HFF-Myc (cell line): ENCODE results near the gene PLCD1.

Source experiments
- DNase-seq: peaks from one replicate; pipeline ENCODE4 v3.0.0-alpha.2; 2011; ENCODE audit warnings: low read depth; ENCODE audit errors: extremely low read depth
- H3K4me3 ChIP-seq: replicated peaks from 2 replicates; pipeline ENCODE4 v1.5.1; 2011; ENCODE audit warnings: low read depth, mild to moderate bottlenecking, control low read depth, low read length
- TF ChIP-seq, protein P1 (sequence below): IDR thresholded peaks from 2 replicates; pipeline ENCODE4 v1.5.1; 2012; ENCODE audit warnings: mild to moderate bottlenecking, low read depth, low read length, control low read depth; ENCODE audit errors: missing control alignments

The PLCD1 gene

DNA sequence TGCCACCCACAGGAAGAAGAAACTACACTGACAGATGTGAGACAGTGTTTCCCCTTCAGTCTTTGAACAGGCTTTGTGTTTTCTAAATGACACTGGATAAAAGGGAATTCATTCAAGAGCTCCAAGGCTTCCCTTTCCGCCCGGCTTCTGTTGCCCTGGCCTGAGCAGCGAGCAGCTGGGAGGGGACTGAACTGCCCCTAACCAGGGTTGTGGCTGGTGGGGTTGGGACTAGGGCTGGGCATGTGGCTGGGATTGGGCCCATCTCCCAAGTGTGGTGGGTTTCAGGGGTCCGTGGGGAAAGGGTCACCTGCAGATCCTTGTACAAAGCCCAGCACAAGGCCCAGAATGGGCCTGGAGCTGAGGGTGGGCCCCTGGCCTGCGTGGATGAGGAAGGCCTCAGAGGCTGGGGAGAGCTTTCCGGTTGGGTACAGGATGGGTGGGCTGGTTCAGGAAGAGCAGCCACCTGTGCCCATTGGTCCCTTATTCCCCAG lies 28.4 kb downstream of the PLCD1 start:
- no peak overlapping the region for H3K4me3 ChIP-seq
- DNase-seq = no peak
- TF ChIP-seq, protein P1, sequence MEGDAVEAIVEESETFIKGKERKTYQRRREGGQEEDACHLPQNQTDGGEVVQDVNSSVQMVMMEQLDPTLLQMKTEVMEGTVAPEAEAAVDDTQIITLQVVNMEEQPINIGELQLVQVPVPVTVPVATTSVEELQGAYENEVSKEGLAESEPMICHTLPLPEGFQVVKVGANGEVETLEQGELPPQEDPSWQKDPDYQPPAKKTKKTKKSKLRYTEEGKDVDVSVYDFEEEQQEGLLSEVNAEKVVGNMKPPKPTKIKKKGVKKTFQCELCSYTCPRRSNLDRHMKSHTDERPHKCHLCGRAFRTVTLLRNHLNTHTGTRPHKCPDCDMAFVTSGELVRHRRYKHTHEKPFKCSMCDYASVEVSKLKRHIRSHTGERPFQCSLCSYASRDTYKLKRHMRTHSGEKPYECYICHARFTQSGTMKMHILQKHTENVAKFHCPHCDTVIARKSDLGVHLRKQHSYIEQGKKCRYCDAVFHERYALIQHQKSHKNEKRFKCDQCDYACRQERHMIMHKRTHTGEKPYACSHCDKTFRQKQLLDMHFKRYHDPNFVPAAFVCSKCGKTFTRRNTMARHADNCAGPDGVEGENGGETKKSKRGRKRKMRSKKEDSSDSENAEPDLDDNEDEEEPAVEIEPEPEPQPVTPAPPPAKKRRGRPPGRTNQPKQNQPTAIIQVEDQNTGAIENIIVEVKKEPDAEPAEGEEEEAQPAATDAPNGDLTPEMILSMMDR = no peak

DNA sequence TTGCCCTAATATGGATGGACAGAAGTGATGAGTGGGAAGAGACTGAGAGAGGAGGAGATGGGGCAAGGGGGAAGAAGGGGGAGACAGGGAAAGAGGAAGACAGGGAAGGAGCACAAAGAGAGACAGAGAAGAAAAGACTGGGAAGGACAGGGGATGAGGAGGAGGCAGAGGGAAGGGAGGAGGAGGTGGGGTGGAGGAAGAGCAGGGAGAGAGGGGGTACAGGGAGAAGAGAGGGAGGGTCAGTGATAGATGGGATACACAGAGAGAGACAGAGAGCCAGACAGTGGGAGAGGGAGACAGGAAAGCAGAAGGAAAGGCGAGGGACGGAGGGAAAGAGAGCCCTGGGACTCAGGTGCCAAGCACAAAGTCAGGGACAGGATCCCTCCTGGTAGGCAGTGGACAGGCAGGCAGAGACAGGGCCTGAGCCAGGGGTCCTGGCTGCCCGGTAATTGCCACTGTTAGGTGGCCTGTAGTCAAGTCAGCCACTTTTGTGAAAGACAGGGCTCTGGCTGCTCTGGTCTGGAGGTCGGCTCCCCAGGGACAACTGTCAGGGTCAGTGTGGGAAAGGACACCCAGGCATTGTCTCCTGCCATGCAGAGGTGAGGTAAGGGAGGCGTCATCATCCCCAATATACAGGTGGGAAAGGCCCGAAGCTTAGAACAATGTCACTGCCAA lies 29.1 kb downstream of the PLCD1 start:
- H3K4me3 ChIP-seq = no peak overlapping the region
- DNase-seq = no peak
- TF ChIP-seq, protein P1 = no peak

DNA sequence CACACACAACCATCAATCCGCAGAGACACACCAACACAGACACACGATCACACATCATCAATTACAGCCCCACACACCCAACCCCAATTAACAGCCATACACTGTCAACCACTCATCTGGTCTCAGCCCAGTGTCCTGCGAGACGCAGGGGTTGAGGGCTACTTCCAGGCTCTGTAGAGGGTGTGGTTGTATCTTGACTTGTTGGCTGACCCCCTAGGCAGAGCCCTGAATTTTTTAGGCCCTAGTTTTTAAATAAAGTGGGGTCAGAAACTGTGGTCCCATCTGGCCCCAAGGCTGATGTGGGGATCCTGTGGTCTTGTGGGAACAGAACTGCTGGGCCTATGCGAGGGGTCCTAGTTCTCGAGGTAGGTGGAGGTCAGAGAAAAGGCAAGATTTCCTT lies 29.6 kb downstream of the PLCD1 start:
- H3K4me3 ChIP-seq = no peak overlapping the region
- TF ChIP-seq, protein P1 = no peak
- DNase-seq = no peak

GRCh38 chr3:37997791-37998370 lies 31.6 kb downstream of the PLCD1 start:
- no peak overlapping the region for H3K4me3 ChIP-seq
- no peak for DNase-seq
- TF ChIP-seq, protein P1 = no peak

DNA sequence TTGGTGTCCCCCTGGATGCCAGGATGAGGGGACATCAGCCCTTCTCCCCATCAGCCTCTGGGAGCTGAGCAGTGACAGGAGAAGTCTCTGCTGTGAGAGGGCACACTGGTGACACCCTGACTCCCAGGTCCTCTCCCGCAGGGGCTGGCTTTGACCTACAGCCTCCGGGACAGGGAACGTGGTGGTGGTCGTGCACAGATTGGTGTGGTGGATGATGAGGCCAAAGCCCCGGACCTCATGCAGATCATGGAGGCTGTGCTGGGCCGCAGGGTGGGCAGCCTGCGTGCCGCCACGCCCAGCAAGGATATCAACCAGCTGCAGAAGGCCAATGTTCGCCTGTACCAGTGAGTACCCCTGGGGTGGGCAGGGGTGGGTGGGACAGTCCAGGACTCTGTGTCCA lies 32.1 kb downstream of the PLCD1 start:
- DNase-seq = no peak
- TF ChIP-seq, protein P1 = no peak

DNA sequence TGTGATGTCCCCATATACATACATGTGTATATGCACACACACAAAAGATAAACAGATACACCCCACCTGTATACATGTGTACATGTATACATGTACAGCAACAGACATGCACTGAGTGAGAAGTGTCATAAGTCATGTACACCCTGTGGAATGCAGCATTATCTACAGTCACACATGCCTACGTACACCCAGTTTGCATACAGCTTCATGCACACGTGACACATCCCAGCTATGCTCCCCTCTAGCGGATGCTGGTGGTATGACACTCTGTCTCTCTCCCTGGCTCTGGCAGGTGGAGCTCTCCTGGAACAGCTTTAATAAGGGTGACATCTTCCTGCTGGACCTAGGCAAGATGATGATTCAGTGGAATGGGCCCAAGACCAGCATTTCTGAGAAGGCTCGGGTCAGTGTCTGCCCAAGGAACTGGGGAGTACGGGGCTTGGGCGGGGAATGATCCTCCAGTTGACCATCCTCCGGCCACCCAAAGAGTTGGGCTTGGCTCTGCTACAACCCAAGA lies 32.6 kb downstream of the PLCD1 start:
- TF ChIP-seq, protein P1 = peak; percentile 96
- DNase-seq = peak; percentile 87
- H3K4me3 ChIP-seq = no peak overlapping the region

More for the DNA sequence above, 32.1 kb downstream of the PLCD1 start:
- H3K4me3 ChIP-seq = no peak overlapping the region
